HG02885 (cell line): ENCODE data around the gene TPM3.

Source experiments
- ATAC-seq: cut with Tn5 transposase; IDR thresholded peaks from one replicate; pipeline ENCODE4 v1.9.1; 2021; ENCODE audit warnings: mild to moderate bottlenecking; ENCODE audit not compliant: unreplicated experiment, poor library complexity

Gene TPM3

GRCh38 chr1:154117642-154118041, 74.3 kb downstream of the TPM3 start:
- ATAC-seq, result no peak

DNA sequence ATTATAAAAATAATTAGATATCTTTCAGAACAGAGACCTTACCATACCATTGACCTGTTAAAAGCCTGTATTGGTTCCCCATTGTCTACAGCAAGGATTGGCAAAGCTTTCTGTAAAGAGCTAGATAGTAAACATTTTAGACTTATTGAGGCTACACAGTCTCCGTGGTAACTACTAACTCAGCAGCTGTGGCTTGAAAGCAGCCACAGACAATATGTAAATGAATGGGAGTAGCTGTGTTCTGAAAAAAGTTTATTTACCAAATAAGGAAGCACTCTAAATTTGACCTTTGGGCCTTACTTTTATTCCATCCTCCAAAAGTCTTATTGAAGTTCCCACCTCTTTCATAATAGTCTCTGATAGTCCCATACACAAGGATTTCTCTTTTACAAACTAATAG, 76.7 kb downstream of the TPM3 start:
- ATAC-seq, result no peak
